ENCODE results near the gene RPL13A. TPM values are rescaled to one million over a fixed set of nuclear protein-coding genes. Genes with fewer than 3 reads are reported as not detected.

RPL13A gene
- 1,000 to 10,000 TPM; 3,727 to 4,286 (median 3,958) TPM for total RNA-seq

DNA sequence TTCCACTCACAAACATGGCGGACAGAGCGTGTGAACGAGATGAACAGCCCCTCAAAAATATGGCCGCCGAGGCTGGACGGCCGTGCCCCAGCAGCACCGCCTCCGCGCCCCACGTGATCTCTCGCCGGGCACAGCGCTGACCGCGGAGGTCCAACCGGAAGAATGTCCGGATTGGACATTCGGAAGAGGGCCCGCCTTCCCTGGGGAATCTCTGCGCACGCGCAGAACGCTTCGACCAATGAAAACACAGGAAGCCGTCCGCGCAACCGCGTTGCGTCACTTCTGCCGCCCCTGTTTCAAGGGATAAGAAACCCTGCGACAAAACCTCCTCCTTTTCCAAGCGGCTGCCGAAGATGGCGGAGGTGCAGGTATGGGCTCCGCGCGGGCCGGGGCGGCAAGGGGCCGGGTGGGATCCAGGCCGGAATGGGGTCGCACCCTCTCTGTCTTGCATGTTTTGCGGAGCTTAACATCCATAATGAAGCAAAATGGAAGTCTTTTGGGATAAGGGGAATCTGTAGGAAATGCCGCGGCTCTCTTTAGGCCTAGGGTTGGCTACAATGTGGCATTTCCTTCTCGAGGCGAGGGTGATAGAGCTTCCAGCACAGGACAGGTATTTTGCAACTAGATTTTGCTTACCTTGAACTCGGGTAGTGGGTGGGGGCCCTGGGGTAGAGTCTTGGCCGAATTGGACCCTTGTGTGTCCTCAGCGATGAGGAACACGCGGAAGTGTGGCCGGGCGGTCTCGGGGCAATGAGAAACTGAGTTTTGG is at the start of gene RPL13A:
Gene RPL13A, plus strand, starts transcription at position 332 of the 769 bp plus-strand sequence. Its CDS starts 22 bp downstream, at position 354.
- WGBS, 2 donors: 0 to 1% methylated on average over 35 to 55 of the region's 57 CpGs

DNA sequence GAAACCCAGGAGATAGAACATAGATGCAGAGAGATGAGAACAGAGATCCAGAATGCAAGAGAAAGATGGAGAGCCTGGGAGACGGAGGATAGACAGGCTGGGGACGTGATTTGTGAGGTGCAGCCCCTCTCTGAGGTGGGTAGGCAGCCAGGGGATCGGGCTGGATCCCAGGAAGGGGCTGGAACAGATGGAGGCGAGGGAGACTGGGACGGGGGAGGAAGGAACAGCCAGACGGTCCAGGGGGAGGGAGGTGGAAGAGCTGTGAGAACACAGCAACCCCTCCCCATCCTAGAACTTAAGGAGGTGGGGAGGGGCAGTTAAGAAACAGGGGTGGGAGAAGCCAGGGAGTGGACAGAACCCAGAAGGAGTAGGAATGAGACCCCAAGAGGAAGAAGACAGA is 49.1 kb upstream of the RPL13A start:
- H3K4me3 ChIP-seq (ENCODE audit: low read depth, poor library complexity, severe bottlenecking): no peak overlapping the region
- intact Hi-C loops (cut with DNase I; ENCODE audit: low total_unique reads): loop anchor here (5.0 kb wide), 1 partner anchor 46 kb away; no protein-coding TSS in a partner anchor
- WGBS, 2 donors: 25 to 29% methylated on average over 6 of the region's 6 CpGs
- DNase-seq (ENCODE audit: low spot score in 2 of 2): no peak
- TF ChIP-seq, protein P1, sequence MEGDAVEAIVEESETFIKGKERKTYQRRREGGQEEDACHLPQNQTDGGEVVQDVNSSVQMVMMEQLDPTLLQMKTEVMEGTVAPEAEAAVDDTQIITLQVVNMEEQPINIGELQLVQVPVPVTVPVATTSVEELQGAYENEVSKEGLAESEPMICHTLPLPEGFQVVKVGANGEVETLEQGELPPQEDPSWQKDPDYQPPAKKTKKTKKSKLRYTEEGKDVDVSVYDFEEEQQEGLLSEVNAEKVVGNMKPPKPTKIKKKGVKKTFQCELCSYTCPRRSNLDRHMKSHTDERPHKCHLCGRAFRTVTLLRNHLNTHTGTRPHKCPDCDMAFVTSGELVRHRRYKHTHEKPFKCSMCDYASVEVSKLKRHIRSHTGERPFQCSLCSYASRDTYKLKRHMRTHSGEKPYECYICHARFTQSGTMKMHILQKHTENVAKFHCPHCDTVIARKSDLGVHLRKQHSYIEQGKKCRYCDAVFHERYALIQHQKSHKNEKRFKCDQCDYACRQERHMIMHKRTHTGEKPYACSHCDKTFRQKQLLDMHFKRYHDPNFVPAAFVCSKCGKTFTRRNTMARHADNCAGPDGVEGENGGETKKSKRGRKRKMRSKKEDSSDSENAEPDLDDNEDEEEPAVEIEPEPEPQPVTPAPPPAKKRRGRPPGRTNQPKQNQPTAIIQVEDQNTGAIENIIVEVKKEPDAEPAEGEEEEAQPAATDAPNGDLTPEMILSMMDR (IDR thresholded peaks at IDR 0.05): no peak
- no peak for TF ChIP-seq POLR2A (IDR thresholded peaks at IDR 0.05)

More for the DNA sequence above, at the start of gene RPL13A:
- intact Hi-C loops (cut with DNase I; ENCODE audit: low total_unique reads): no loop called here
- peak within 1 kb of the TSS; percentile 97 for H3K4me3 ChIP-seq (ENCODE audit: low read depth, poor library complexity, severe bottlenecking)
- TF ChIP-seq POLR2A (IDR thresholded peaks at IDR 0.05): peak in 1 of 2 donors; percentile 97
- TF ChIP-seq, protein P1 (IDR thresholded peaks at IDR 0.05): no peak
- DNase-seq (ENCODE audit: low spot score in 2 of 2): peak; percentile 99 to 100

DNA sequence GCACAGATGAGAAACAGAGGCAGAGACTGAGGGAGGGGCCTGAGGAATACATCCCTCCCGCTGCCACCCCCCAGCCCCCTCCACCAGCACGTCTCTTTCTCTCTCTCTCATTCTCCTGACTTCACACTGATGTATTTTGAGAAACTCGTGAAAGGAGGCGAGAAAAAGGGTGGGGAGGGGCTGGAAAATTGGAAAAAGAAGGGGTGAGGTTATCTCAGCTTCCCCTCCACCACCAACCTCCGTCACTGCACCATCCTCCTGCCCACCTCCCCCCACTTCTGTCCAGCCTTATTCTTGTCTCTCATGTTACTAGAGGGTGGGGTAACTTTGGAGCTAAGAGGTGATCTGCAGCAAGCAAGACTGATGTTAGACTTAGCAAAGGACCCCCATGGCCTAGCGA is 47.6 kb upstream of the RPL13A start:
- no peak overlapping the region for H3K4me3 ChIP-seq (ENCODE audit: low read depth, poor library complexity, severe bottlenecking)
- no peak for DNase-seq (ENCODE audit: low spot score in 2 of 2)
- intact Hi-C loops (cut with DNase I; ENCODE audit: low total_unique reads): loop anchor here (5.0 kb wide), 1 partner anchor 48 kb away; no protein-coding TSS in a partner anchor
- TF ChIP-seq POLR2A (IDR thresholded peaks at IDR 0.05): no peak
- TF ChIP-seq, protein P1 (IDR thresholded peaks at IDR 0.05): no peak
- WGBS, 2 donors: 35 to 41% methylated on average over 6 of the region's 6 CpGs

DNA sequence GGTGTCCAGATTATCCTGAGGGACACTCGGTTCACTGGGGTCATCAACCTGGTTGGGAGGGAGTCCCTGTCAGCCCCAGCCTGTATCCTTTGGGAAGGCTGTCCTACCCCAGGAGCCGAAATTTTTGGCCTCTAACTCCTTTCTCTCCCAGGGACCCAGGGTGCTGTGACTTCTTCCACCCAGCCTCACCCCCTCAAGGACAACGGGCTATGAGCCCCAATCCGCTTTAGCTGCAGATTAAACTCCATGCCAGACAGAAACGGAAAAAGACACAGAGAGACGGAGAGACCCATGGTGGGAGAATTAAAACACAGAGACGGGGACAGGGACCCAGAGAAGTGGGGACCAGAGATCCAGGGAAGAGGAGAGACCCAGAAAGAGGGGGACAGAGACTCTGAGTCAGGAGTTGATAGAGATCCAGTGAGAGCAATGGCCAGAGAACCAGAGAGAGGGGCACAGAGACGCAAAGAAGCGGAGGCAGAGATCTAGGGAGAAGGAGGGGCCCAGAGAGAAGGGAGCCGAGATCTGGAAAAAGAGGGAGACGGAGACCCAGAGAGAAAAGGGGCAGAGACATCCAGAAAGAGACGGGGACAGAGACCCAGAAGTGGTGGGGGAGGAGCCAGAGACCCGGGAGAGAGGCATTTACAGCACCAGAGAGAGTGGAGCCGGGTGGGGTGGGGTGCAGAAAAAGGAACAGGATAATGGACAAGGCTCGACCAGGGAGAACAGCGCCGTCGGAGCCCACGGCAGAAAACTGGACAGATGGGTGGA is 46.8 kb upstream of the RPL13A start:
- 17 to 19% methylated on average over 19 of the region's 19 CpGs for WGBS, 2 donors
- TF ChIP-seq, protein P1 (IDR thresholded peaks at IDR 0.05): no peak
- no peak for TF ChIP-seq POLR2A (IDR thresholded peaks at IDR 0.05)
- H3K4me3 ChIP-seq (ENCODE audit: low read depth, poor library complexity, severe bottlenecking): no peak overlapping the region
- intact Hi-C loops (cut with DNase I; ENCODE audit: low total_unique reads): no loop called here
- DNase-seq (ENCODE audit: low spot score in 2 of 2): no peak

DNA sequence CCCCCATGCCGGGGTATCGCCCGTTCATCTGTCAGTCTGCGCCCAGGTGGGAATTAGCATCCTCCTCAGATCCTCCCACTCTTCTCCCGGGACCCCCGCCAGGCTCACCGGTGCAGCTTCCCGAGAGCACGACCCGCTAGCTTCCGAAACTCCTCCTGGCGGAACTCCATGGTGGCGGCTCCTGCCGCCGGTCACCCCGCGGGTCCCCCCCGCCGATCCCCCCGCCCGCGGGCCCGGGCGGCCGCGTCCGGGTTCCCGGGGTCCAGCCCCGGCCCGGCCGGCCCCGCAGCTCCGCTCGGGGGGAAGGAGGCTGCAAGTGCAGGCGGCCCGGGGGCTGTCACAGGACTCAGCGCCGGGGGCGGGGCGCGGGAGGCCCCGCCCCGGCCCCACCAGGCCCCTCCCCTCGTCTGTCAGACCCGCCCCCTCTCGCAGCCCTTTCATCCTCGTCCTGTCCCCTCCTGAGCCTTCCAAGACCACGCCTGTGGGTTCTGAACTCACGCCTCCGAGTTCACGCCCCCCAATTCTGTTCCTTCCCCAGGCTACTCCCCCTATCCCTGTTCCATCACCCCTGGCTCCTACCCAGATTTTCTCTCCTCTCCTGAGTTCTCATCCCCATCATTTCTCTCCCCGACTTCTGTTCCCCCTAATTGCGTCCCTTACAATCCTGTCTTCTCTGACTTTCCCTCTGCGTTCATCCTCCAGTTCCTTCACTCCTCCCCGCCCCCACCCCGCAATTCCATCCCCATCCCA is 46.0 kb upstream of the RPL13A start, which contains the start of gene SLC17A7:
Gene SLC17A7, minus strand, starts transcription at position 318 of the 750 bp plus-strand sequence. Its CDS starts 148 bp downstream, at position 170.
- DNase-seq (ENCODE audit: low spot score in 2 of 2): peak; percentile 59 to 94
- no peak for TF ChIP-seq POLR2A (IDR thresholded peaks at IDR 0.05)
- TF ChIP-seq, protein P1 (IDR thresholded peaks at IDR 0.05): no peak
- 4% methylated on average over 27 to 29 of the region's 56 CpGs for WGBS, 2 donors
- intact Hi-C loops (cut with DNase I; ENCODE audit: low total_unique reads): no loop called here
- H3K4me3 ChIP-seq (ENCODE audit: low read depth, poor library complexity, severe bottlenecking): no peak within 1 kb of the TSS

Measured in lower leg skin (tissue), 4 donors.